Measurements from ENCODE around the gene WDR35. TPM values are rescaled to one million over a fixed set of nuclear protein-coding genes. Genes with fewer than 3 reads are reported as not detected.

WDR35 gene
- total RNA-seq, 1 experiment from 2014 or later = 16.7 TPM

DNA sequence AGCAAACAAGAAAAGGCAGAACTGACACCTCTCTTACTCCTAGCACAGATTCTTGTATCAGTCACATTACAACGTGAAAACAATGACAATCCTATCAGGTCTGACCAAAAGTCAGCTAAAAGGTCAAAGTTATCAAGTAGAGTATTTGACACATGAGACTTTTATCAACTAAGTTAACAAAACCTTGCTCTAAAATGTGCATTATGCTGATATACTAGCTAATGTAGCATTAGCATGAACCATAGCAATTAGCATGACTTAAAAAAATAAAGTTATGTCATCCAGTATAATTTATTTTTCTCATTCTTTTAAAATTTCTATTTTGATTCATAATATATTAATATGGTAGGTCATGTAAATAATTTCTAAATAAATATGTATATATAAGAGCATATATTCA is 46.7 kb downstream of the WDR35 start:
- no peak overlapping the region for H3K14ac ChIP-seq (ENCODE audit: insufficient read depth, low read length)
- no peak overlapping the region for H4K91ac ChIP-seq (ENCODE audit: insufficient read length, low read depth, low read length)
- H2BK12ac ChIP-seq (ENCODE audit: insufficient read length, low read depth, low read length) = no peak overlapping the region
- H2AFZ ChIP-seq (ENCODE audit: low read length) = no peak overlapping the region
- no peaks in the 10 kb centered on the region for H3K27me3 ChIP-seq (ENCODE audit: insufficient read depth, low read length)
- no peaks in the 10 kb centered on the region for H3K79me1 ChIP-seq (ENCODE audit: insufficient read depth, low read depth, low read length, poor library complexity, severe bottlenecking)
- Mint-ChIP-seq H3K36me3 (ENCODE audit: insufficient read depth in 1 of 3, low read depth in 3 of 3) (peaks cover 3 to 11% (median 9%) of the 10 kb centered on the region in 3 experiments; a peak in 5 of 7 replicates), H3K4me3 (no peak overlapping the region), H3K27me3 (ENCODE audit: low read depth) (no peaks in the 10 kb centered on the region), H3K9me3 (no peaks in the 10 kb centered on the region), H3K27ac (no peak overlapping the region), H3K4me1 (peaks cover 19 to 25% of the 10 kb centered on the region in 2 experiments)
- no peak overlapping the region for H3K4ac ChIP-seq (ENCODE audit: low read depth, low read length)
- H4K20me1 ChIP-seq (ENCODE audit: control insufficient read depth, insufficient read depth, insufficient read length) = no peaks in the 10 kb centered on the region
- H2BK120ac ChIP-seq (ENCODE audit: low read depth, low read length, poor library complexity, severe bottlenecking) = no peak overlapping the region
- no peaks in the 10 kb centered on the region for H3K9me3 ChIP-seq (ENCODE audit: control insufficient read depth, low read depth, low read length)
- TF ChIP-seq, protein P1, sequence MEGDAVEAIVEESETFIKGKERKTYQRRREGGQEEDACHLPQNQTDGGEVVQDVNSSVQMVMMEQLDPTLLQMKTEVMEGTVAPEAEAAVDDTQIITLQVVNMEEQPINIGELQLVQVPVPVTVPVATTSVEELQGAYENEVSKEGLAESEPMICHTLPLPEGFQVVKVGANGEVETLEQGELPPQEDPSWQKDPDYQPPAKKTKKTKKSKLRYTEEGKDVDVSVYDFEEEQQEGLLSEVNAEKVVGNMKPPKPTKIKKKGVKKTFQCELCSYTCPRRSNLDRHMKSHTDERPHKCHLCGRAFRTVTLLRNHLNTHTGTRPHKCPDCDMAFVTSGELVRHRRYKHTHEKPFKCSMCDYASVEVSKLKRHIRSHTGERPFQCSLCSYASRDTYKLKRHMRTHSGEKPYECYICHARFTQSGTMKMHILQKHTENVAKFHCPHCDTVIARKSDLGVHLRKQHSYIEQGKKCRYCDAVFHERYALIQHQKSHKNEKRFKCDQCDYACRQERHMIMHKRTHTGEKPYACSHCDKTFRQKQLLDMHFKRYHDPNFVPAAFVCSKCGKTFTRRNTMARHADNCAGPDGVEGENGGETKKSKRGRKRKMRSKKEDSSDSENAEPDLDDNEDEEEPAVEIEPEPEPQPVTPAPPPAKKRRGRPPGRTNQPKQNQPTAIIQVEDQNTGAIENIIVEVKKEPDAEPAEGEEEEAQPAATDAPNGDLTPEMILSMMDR (conservative IDR thresholded peaks at IDR 0.05) = no peak
- H3K23me2 ChIP-seq (ENCODE audit: insufficient read length, low read depth, low read length, poor library complexity, severe bottlenecking) = no peaks in the 10 kb centered on the region
- no peak overlapping the region for H2BK15ac ChIP-seq (ENCODE audit: low read depth, low read length)
- no peak overlapping the region for H3K23ac ChIP-seq (ENCODE audit: insufficient read length, low read depth, low read length)
- H3K4me2 ChIP-seq (ENCODE audit: insufficient read depth, insufficient read length, low read length) = no peak overlapping the region
- no peak overlapping the region for H4K5ac ChIP-seq (ENCODE audit: insufficient read length, low read depth, low read length)
- H3K79me2 ChIP-seq (ENCODE audit: insufficient read depth, low read length) = no peaks in the 10 kb centered on the region
- H2BK20ac ChIP-seq (ENCODE audit: low read depth, low read length, poor library complexity, severe bottlenecking) = no peak overlapping the region
- H4K8ac ChIP-seq (replicated peaks; ENCODE audit: insufficient read length, low read depth, low read length) = no peak overlapping the region
- no peak for DNase-seq
- no peak overlapping the region for H2BK5ac ChIP-seq (ENCODE audit: insufficient read length, low read length)
- H3K56ac ChIP-seq (ENCODE audit: insufficient read length, low read depth, low read length) = no peak overlapping the region
- no peak overlapping the region for H3K18ac ChIP-seq (ENCODE audit: insufficient read length, low read depth, low read length)
- H2AK5ac ChIP-seq (ENCODE audit: insufficient read length, low read length) = no peak overlapping the region
- H3K27ac ChIP-seq (ENCODE audit: insufficient read length, low read depth, low read length) = no peak overlapping the region
- no CpG with 5 or more reads among the region's 1 CpG for WGBS (ENCODE audit: extremely low coverage, insufficient read length, low lambda C conversion rate)
- H3K9ac ChIP-seq (ENCODE audit: extremely low read depth, insufficient read length, low read length) = no peak overlapping the region
- 0 out of 2 replicates have a peak, but pooled peaks cover 3% of the 10 kb centered on the region for H3K4me1 ChIP-seq (ENCODE audit: insufficient read depth, low read length)
- H3T11ph ChIP-seq (ENCODE audit: low read length) = no peak overlapping the region

All from H9 (cell line).